Activated CD4-positive, alpha-beta T cell treated with anti-CD3 and anti-CD28 coated beads, Interleukin-2, Interleukin-6, amounts not matched to agents 100 ng/mL and 50 ng/mL, durations not matched to agents 16 hours and 8 hours (primary cell): ENCODE data around the gene ADGRG7.
A peak's percentile ranks its signal among the peaks of the same experiment; 100 is the strongest.

Source experiments
- DNase-seq: peaks from one replicate; pipeline ENCODE4 v3.0.0-alpha.2; 2020

The ADGRG7 gene

DNA sequence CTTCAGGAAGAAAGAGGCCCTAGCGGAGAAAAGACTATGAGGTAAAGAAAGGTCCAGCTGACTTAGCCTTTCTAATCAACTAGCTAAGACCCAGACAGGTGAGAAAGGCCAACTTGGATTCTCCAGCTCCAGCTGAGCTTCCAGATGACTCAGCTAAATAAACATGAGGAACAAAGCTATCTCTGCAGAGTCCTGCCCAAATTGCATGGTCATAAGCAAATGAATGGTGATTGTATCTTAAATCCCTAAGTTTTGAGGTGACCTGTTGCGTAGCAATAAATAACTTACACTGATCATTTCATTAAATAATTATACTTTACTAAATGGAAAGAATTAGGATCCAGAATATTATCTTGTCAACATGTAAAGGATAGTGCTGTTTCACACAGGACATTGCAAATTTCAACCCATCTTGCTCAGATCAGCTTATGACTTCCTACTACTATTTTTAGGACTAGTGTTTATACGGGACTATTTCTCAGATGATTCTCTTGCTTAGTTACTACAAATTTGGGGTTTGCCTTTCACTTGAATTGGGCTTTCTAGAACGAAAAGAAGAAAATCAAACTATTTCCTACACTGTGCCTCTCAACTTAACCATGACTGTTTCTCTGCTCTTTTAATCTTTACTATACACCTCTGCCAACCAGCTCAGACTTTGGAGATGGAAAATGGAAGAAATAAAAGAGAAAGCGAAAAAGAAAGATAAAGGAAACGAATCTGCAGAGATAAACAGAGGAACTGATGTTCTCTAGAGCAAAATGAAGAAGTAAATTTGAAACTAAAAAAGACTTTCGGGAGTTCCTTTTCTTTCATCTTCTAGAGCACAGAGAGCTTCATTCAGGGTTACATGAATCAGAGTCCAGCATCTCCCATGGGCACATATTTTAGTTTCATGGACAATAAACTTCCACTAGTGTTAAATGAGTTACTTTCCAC, 6.6 kb upstream of the ADGRG7 start:
- DNase-seq = peak; percentile 6

DNA sequence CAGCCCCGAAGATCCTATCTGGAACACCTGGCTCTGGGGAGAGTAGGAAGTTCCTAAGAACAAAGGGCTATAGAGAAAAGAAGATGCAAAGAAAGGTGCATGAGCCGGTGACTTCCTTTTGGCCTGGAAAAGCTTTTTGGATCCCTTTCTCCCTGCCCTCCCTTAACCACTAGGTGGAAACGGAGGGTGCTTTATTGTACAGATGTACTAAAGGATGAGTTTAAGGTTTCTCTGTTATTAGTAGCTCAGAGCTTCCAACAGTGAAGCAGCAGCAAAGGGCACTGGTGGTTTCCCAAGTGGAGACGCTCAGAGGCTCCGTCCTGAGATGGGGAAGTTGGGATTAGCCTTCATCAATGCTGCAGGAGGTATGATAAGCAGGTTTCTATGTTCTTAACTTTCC, 5.9 kb upstream of the ADGRG7 start:
- peak; percentile 28 for DNase-seq

DNA sequence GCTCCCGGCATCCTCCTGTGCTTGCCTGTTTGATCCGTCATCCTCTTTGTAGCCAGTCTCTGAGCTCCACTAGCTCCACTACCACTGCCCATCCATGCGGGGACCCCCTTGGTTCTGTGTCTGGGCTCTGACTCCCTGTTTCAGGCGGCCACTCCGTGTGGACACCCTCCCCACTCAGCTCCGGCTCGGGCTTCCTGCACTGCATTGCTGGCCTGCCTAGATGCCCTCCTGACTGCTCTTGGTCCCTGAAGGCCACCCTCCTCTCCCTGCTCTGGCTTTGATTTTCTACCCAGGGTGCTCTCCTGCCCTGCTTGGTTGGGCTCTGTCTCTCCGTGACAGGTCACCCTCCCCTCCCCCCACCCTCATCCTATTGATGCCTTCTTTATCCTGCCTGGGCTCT, 4.0 kb upstream of the ADGRG7 start:
- DNase-seq = no peak

DNA sequence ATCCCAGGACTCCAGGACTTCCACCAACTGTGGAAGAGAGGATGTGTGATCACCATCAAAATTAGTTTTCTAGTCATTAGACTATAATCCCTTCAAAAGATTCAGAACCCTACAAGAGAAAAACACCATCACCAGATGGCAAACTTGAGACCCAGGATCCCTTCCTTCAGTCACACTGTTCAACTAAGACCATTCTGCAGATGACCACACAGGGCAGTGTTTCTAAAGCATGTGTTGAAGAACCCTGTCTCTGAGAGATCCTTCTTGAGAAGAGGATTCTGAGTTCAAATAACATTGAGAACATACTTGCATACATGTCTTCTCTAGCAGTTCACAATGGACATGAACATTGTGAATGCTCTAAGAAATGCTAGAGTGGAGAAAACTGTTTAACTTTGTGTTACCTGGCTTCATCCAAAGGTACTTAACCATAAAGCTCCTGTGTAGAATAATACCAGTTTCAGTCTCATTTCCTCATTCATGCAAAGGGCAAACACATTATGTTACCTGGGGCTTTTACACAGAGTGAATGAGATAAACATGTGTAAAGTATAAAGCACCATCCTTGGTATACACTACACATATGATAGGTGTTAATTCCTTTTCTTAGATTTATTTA, 2.4 kb upstream of the ADGRG7 start:
- no peak for DNase-seq

DNA sequence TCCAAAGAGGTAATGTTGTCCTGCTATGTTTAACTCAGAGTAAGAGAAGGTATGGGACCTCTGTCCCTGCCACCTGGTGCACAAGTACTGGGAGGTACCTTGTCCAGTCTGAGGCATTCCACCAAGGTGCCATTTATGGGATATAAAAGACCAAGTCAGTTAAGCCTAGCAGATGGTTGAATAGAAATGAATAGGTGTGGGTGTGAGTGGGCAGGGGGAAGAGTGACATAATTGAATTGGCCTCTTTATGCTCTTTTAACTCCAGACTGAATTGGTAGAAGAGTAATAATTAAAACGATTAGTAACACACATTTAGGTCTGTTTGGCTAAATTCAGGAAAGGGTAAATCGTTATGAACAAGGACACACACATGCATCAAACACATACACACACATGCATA, 562 bp downstream of the ADGRG7 start:
- no peak for DNase-seq

DNA sequence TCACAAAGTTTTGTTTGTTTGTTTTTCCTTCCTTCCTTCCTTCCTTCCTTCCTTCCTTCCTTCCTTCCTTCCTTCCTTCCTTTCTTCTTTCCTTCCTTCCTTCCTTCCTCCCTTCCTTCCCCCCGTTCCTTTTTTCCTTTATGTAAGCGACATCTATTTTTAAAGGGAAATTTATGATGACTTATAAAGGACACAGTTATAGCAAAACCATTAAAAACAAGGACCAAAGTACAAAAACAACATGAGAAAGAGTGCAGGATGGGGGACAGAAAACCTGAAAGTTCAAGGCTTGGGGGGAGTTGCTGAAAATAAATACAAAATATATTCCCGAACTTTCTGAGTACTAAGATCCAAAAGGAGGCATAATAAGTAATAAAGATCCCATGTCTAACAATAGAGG, 1.8 kb downstream of the ADGRG7 start:
- no peak for DNase-seq

DNA sequence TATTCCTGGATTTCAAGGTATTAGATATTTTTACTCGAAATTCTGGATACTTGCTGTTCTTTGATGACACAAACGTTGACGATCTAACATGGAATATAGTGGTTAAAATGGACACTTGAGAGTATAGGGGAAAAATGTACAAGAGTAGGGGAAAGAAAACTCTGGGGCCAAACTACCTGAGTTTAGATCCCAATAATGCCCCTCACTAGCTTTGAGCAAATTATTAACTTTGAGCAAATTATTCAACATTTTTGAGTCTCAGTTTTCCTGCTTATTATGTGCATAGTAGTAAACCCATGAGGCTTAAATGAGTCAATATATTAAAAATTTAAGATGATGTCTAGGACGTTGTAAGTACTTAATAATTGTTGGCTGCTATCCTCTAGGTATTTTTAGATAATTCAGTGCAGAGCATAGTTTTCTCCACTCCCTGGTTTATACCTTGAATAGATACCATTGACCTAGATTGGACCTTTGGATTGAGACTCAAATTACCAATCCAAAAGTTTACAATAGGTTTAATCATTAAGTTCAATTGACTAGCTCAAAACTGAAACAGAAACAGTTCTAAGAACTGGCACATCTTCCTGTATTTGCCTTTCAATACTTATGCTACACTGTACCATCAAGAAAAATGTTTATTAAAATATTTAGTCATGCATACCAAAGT, 4.5 kb downstream of the ADGRG7 start:
- no peak for DNase-seq

DNA sequence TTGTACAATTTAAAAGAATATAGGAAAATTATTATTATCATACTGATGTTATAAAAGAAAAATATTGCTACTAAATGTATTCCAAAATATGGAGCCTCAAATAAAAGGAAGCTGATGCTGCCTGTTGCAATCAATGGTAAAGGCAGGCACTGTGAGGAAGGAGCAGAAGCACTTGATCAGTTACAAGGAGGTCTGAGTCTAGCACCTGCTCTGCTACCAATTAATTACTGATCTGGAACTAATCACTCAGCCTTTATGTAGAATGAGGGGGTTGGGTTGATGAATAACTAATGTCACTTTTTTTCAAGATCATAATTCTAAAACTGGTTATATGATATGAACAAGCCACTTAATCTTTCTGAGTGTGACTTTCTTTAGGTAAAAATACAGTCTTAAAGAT, 5.5 kb downstream of the ADGRG7 start:
- DNase-seq = no peak

DNA sequence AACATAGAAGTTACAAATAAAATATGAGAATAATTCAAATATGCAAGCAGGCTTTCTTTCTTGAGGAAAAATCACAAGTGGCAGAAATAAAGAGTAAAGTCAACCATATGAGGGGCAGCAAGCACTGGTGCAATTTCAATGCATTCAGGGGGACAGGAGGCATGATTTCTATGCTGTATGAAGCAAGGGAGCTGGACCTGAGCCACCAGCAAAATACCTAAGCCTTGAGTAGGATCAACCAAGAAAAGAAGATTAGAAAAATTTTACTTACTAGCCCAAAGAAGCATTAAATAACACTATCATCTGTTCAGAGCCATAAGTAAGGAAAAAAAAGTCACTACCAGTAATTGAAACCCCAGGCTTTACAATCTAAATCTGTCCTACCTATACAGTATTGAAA, 6.3 kb downstream of the ADGRG7 start:
- DNase-seq = no peak

DNA sequence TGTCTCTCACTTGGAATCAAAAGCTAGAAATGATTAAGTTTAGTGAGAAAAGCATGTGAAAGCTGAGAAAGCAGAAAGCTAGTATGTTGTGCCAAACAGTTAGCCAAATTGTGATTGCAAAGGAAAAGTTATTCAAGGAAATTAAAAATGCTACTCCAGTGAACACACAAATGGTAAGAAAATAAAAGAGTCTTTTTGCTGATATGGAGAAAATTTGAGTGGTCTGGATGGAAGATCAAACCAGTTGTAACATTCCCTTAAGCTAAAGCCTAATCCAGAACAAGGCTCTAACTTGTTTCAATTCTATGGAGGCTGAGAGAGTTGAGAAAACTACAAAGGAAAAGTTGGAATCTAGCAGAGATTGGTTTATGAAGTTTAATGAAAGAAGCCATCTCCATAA, 11.8 kb downstream of the ADGRG7 start:
- DNase-seq = no peak

DNA sequence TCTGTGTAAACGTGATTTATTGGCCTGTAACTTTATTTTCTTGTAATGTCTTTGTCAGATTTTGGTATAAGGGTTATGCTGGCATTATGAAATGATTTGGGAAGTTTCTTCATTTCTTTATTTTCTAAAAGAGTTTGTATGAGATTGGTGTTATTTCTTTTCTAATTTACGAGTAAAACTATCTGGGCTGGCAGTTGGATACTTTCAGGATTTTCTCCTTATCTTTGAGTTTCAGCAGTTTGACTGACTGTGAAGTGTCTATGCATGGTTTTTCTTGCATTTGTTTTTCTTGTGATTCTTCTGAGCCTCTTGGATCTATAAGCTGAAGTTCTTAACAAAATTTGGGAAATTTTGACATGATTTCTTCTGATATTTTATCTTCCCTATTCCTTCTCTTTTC, 18.1 kb downstream of the ADGRG7 start:
- DNase-seq = no peak

DNA sequence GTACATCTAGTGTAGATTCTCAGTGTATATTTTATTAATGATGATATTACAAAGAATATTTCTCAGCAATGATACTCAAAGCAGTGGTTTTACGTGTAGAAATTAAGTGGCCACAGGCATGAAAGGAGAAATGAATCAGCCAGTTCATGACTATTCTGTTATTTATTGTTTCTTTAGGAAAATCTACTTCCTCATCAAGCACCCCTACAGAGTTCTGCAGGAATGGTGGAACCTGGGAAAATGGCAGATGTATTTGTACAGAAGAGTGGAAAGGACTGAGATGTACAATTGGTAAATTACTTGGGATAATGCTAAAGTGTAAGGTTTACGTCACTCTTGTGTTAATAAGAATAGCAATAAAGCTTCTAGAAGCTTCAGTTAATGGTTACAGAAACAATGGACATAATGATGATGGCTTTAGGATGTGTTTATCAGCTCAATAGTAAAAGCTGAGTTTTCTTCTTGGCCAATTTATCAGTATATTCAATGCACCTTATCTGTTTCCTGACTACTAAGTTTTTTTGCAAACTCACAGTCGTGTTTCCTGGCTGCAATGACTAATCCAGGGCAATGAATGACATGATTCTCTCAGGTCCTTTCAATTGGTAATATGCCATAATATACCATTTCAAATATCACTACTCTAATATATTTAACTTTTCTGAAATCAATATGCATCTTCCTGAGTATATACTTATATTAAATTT, 20.2 kb downstream of the ADGRG7 start:
- peak; percentile 28 for DNase-seq

DNA sequence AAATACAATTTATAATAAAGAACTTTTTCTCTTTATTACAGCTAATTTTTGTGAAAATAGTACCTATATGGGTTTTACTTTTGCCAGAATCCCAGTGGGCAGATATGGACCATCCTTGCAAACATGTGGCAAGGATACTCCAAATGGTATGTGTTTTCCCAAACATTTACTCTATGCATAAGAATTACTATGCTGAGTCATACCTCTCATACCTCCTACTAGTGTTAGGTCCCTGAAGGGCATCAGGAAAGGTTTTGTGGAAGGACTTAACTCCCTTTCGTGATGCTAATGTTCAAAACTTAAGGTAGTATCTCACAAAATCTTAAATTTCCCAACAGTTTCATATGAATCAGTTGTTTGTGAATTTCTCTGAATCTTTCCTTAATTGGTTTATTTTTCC, 21.3 kb downstream of the ADGRG7 start:
- DNase-seq = no peak

DNA sequence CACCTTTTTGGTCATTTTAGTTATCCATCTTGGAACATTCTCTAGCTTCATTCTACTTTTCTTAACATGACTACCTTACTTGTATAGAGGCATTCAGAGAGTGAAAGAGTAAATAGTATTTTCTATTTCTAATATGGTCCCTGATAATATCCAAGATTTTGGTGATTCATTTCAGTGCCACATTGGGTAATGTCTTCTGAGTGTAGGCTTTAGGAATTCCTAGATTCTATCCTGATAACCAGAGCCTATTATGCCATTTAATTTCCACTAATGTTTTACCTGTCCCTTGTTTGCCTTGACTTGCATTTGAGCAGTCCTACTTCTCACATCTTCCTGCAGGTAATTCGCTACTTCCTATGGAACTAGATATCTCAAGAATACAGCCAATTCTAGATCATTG, 21.8 kb downstream of the ADGRG7 start:
- no peak for DNase-seq

DNA sequence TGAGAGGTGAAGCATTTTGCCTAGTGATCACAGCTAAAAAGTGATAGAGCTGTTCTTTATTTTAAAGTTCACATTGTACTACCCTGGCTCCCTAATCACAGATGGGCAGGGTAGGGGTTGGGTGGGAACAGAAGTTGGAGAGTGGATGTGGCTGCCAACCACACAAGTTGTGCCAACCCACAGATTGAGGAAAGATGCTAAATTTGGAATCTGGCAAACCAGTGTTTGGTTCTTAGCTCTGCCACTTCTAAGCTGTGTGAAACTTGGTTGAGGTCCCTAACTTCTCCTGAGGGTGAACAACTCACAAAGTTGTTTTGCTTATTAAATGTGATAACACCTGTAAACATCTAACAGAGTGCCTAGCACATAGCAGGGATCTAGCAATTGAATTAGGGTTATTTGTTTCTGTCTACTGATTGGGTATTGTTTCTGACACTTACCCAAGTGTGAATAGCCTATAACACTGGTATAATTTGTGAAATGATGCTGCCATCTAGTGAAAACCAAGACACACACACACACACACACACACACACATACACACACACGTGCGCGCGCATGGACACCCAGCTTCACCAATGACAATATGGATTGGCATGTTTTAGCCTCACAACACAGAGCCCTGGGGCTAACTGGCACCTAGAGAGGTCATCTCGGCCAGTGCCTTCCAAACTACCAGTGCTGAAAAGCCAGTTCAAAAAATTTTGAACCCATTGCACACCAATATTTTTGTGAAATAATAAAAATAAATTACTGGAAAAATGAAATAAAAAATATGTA, 25.3 kb downstream of the ADGRG7 start:
- DNase-seq = peak; percentile 45

DNA sequence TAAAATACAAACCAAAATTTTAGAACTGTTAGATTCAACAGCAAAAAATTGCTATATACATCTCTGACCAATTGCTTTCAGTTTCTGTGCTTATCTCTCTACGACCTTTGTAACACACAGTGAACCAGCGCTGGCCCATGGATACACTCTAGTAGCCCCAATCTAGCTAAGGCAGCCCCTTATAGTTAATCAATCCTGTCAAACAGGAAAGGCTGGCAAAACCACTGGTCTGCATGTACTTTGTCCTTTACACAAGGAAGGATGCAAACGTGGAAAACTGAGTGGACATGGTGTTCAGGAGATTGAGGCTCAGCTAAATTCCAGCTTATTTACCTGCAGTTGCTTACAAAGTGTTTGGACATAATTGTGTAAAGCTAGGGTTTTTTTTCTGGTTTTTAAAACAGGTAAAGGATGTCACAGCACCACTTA, 25.9 kb downstream of the ADGRG7 start:
- no peak for DNase-seq

DNA sequence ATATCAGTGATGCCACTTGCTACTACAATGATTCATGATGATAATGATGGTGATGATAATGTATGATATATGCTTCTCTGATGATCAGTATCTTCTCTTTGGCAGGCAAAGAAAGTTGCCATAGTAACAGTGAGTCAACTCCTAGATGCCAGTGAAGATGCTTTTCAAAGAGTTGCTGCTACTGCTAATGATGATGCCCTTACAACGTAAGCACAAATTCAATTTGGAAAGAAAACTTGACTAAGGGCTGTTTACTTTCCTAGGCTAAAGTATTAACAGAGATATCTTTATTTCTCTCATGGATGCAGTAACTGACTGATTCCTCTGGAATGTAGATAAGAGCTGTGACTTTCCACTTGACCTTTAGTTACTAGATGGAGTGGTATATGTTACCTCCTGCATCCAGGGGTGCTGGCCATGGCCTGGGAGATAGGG, 27.8 kb downstream of the ADGRG7 start:
- no peak for DNase-seq

DNA sequence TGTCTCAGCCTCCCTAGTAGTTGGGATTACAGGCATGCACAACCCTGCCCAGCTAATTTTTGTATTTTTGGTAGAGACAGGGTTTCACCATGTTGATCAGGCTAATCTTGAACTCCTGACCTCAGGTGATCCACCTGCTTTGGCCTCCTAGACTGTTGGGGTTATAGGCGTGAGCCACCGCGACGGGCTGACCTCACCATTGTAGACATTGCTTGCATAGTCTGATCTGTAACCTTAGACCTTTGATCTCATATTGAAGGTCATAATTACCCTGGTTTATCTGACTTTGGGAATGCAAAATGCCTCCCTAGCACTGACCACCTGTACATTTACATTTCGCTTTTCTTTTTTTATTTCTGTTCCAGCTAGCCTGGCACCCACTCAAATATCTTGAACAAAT, 31.2 kb downstream of the ADGRG7 start:
- no peak for DNase-seq

DNA sequence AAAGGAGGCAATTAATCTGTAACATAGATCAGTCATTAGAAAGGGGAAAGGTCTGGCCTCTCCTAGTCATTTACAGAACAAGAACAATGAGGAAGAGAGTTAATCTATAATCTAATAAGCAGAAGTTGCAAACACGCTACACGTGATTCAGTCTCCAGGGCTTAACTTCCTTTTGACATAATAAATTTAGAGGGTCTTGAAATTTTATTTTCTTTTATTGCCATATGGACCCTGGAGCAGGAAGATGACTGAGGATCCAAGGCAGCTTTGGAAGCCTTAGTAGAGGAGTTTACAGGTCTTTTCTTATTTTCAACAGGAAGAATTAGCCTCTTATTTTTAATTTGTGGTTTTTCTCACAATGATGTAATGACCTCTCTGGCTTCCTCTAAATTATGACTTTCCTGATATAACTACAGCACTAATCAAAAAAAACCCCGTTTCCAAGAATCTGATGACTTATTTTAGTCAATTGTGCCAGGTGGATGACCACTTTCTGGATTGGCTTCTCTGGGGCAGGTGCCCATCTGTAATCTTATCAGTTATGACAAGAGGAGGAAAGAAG, 32.2 kb downstream of the ADGRG7 start:
- DNase-seq = peak; percentile 37

DNA sequence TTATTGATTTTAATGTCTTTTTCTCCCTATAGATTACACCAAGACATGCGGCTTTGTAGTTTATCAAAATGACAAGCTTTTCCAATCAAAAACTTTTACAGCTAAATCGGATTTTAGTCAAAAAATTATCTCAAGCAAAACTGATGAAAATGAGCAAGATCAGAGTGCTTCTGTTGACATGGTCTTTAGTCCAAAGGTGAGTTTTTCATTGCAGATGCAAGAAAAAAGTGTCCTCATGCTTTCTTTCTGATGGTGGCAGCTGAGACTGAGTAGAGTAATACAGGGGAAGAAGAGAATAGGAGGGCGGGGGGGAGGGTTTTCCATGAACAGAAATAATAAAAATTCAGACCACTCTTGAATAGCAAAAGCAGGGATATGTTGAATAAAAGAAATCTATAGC, 36.5 kb downstream of the ADGRG7 start:
- DNase-seq = no peak

DNA sequence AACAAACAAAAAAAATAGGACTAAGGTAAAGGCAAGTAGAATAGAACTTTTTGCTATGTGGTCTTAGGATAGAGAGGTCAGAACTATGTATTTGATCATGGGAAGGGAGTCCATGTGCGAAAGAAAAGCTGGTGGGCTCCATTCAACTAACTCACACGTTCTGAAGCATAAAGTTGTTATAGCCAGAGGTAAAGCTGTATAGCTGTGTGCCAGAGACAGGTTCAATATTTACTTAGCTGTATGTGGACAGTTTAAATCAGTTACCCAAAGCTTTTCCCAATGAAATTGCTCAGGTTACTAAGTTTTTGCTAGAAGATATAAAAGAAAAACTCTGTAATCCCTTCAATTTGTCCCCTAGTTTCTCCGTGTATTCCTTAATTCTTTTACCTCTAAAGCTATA, 37.8 kb downstream of the ADGRG7 start:
- DNase-seq = no peak

DNA sequence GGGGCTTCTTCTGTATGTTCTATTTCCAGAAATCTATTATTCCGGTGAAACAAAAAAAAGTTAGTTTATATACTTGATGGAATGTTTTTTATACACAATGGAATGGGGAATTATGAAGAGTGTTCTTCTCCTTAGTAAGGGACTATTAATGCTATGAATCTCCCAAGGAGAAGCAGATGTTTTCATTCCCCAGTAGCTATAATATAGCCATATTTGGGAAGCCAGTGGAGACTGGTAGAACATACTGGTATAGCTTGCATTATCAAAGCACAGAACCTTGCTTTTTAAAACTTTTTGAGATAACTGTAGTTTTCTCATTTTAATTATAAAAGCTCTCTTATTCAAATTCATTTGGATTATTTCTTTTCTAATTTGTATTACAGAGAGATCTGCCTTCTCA, 38.3 kb downstream of the ADGRG7 start:
- DNase-seq = no peak
